ENCODE data around the gene SHC3.

SHC3 gene

DNA sequence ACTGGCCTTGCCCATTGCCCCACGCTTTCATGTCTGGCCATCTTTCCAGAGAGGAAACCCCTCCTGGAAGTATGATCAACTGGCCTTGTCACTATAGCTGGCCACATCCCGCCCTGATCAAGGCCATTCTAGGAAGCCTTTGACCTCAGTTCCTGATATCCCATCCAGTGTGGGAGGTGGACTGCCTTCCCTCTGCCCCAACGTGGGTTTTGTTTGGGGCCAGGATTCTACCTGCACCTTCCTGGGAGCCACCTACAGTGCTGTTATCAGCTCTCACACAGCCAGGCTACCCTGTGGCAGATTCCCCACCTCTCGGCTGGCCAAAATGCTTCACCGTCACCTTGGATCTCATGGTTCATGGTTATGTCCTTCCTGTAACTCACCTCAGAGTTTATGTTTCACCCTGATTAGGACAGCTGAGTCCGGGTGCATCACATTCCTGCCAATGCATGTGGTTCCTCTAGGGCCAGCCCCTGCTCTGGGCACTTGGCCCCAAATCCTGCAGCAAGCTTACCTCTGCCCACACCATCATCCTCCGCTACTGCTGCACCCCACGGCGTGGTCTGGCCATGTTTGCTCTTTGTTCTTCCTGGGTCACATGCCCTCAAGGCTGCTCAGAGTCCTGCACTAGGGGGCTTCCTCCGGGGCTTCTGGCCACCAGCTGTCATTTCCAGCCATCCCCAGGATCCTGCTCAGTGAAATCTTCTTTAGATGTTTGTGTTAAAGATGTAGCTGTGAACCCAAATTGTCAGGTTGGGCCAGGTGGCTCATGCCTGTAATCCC is 211.5 kb downstream of the SHC3 start:
- H3K36me3 ChIP-seq = no peaks in the 10 kb centered on the region
- H3K4me1 ChIP-seq (ENCODE audit: control insufficient read depth in 1 of 2, insufficient read depth in 1 of 2, low read depth in 1 of 2, low read length in 1 of 2) = no peaks in the 10 kb centered on the region
- H3K27ac ChIP-seq = no peak overlapping the region
- no peaks in the 10 kb centered on the region for H3K27me3 ChIP-seq
- H3K4me3 ChIP-seq (ENCODE audit: low read depth in 1 of 2, low read length in 1 of 2) = no peak overlapping the region
- no peaks in the 10 kb centered on the region for H3K9me3 ChIP-seq
- TF ChIP-seq, protein P1, sequence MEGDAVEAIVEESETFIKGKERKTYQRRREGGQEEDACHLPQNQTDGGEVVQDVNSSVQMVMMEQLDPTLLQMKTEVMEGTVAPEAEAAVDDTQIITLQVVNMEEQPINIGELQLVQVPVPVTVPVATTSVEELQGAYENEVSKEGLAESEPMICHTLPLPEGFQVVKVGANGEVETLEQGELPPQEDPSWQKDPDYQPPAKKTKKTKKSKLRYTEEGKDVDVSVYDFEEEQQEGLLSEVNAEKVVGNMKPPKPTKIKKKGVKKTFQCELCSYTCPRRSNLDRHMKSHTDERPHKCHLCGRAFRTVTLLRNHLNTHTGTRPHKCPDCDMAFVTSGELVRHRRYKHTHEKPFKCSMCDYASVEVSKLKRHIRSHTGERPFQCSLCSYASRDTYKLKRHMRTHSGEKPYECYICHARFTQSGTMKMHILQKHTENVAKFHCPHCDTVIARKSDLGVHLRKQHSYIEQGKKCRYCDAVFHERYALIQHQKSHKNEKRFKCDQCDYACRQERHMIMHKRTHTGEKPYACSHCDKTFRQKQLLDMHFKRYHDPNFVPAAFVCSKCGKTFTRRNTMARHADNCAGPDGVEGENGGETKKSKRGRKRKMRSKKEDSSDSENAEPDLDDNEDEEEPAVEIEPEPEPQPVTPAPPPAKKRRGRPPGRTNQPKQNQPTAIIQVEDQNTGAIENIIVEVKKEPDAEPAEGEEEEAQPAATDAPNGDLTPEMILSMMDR (IDR thresholded peaks at IDR 0.05) = no peak

DNA sequence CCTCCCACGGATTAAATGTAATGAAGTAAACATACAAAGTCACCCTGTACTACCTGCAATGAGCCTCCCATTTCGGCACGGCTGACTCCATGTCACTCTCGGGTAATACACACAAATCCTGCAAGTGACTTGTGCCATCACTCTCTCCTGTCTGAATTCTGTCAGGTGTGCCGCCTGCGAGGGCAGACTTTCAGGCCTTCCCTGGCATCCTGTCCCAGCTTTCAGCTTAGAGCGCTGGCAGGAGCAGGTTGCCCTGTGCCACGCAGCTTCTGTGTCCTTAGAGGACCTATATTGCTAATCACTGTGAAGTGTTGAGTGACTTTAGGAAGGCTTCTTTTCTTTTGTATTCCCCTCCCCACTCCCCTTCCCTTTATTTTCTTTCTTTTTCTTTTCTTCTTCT is 213.1 kb downstream of the SHC3 start:
- no peaks in the 10 kb centered on the region for H3K36me3 ChIP-seq

DNA sequence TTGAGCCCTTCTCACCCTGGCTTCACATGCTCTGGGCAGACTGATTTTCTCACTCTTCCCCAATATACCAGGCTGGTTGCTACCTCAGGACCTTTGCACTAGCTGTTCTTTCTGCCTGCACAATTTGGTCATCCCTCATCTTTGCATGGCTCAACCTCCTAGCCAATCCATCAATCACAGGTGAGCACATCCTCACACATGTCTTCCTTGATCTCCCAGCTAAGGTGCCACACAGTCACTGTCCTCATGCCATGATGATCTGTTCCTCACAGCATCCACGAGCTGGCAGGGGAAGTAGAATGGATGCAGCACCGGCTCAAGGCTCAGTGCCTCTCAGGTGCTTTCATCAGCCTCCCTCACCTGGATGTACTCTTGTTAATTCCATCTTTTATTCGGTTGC is 218.0 kb downstream of the SHC3 start:
- no peak overlapping the region for H3K4me3 ChIP-seq (ENCODE audit: low read depth in 1 of 2, low read length in 1 of 2)
- H3K36me3 ChIP-seq = no peaks in the 10 kb centered on the region
- TF ChIP-seq, protein P1 (IDR thresholded peaks at IDR 0.05) = no peak
- peaks cover 37% of the 10 kb centered on the region for H3K27me3 ChIP-seq
- H3K9me3 ChIP-seq = no peaks in the 10 kb centered on the region
- H3K4me1 ChIP-seq (ENCODE audit: control insufficient read depth in 1 of 2, insufficient read depth in 1 of 2, low read depth in 1 of 2, low read length in 1 of 2) = no peaks in the 10 kb centered on the region
- no peak overlapping the region for H3K27ac ChIP-seq

More for the DNA sequence above, 213.1 kb downstream of the SHC3 start:
- Histone ChIP-seq H3K4me1 (ENCODE audit: control insufficient read depth in 1 of 2, insufficient read depth in 1 of 2, low read depth in 1 of 2, low read length in 1 of 2) (no peaks in the 10 kb centered on the region), H3K9me3 (no peaks in the 10 kb centered on the region), H3K27ac (no peak overlapping the region), H3K4me3 (ENCODE audit: low read depth in 1 of 2, low read length in 1 of 2) (no peak overlapping the region), H3K27me3 (peaks cover 13% of the 10 kb centered on the region)
- TF ChIP-seq, protein P1 (IDR thresholded peaks at IDR 0.05) = no peak

DNA sequence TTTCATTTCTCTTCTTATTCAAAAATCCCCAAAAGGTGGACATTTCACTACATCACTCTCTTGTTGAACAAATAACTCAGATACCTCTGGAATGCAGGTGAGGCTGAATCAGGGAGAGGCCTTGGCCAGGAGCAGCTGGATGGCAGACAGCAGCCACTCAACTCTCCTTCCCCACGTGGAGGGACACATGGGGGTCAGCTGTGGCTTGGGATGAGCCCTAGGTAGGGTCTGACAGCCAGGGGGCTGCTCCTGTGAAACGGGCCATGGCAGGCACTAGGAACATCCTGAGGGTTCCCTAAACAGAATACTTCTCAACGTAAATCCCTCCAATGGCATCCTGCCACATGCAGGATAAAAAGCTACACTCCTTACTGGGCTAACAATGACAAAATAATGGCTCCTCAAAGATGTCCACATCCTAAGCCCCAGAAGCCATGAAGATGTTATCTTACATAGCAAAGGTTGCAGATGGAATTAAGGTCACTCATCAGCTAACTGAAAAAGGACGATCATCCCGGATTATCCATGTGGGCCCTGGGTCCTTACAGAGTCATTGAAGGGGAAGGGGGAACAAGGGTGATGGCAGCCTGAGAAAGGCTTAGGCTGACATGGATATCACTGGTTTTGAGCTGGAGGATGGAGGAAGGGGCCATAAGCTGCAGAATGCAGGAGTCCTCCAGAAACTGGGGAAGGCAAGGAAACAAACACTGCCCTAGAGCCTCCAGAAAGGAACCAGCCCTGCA is 218.7 kb downstream of the SHC3 start:
- TF ChIP-seq, protein P1 (IDR thresholded peaks at IDR 0.05) = no peak
- Histone ChIP-seq H3K27me3 (peaks cover 37% of the 10 kb centered on the region), H3K9me3 (no peaks in the 10 kb centered on the region), H3K27ac (no peak overlapping the region), H3K4me1 (ENCODE audit: control insufficient read depth in 1 of 2, insufficient read depth in 1 of 2, low read depth in 1 of 2, low read length in 1 of 2) (no peaks in the 10 kb centered on the region), H3K36me3 (no peaks in the 10 kb centered on the region), H3K4me3 (ENCODE audit: low read depth in 1 of 2, low read length in 1 of 2) (no peak overlapping the region)

DNA sequence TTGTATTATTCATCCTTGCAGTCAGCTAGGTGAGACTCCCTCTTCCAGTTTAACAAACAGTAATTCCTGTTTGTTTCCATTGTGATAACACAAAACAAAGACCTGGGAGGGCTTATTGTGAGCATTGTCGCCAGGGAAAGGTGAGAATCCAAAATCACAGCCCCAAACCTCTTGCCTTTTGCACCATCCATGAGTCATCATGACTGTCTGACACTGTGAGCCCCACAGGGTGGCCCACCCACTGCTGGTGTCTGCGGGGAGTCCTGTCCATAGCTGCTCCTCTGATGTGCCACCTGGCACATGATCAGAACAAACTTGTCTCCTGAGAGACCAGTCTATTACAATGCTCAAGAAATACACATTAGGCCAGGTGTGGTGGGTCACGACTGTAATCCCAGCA is 221.1 kb downstream of the SHC3 start:
- H3K9me3 ChIP-seq = no peaks in the 10 kb centered on the region
- H3K27me3 ChIP-seq = peaks cover 37% of the 10 kb centered on the region
- TF ChIP-seq, protein P1 (IDR thresholded peaks at IDR 0.05) = no peak
- no peak overlapping the region for H3K4me3 ChIP-seq (ENCODE audit: low read depth in 1 of 2, low read length in 1 of 2)
- no peaks in the 10 kb centered on the region for H3K4me1 ChIP-seq (ENCODE audit: control insufficient read depth in 1 of 2, insufficient read depth in 1 of 2, low read depth in 1 of 2, low read length in 1 of 2)
- H3K36me3 ChIP-seq = no peaks in the 10 kb centered on the region
- no peak overlapping the region for H3K27ac ChIP-seq

Measured in neutrophil (primary cell).